BE2C (cell line): ENCODE measurements around the gene LCN2.

Experiments used
- DNase-seq: peaks from one replicate; pipeline ENCODE4 v3.0.0-alpha.2; 2020
- H3K27me3 ChIP-seq: fragments of 250-450 bp; sonication (Bioruptor Pico); 2 replicates; pipeline ENCODE4 v1.5.1; 2020; ENCODE audit warnings: mild to moderate bottlenecking
- H3K36me3 ChIP-seq: fragments of 250-450 bp; sonication (Bioruptor Pico); 2 replicates; pipeline ENCODE4 v1.5.1; 2020; ENCODE audit warnings: mild to moderate bottlenecking
- H3K4me1 ChIP-seq: fragments of 250-450 bp; sonication (Bioruptor Pico); 2 replicates; pipeline ENCODE4 v1.5.1; 2020
- H3K4me3 ChIP-seq: 2 replicates; pipeline ENCODE4 v1.5.1; 2011; ENCODE audit warnings: low read depth, low read length
- H3K9me3 ChIP-seq: fragments of 250-450 bp; sonication (Bioruptor Pico); 2 replicates; pipeline ENCODE4 v1.5.1; 2020
- TF ChIP-seq, protein P1 (sequence below): IDR thresholded peaks from 2 replicates; pipeline ENCODE4 v1.5.1; 2012; ENCODE audit warnings: mild to moderate bottlenecking, low read depth, low read length

LCN2 gene

DNA sequence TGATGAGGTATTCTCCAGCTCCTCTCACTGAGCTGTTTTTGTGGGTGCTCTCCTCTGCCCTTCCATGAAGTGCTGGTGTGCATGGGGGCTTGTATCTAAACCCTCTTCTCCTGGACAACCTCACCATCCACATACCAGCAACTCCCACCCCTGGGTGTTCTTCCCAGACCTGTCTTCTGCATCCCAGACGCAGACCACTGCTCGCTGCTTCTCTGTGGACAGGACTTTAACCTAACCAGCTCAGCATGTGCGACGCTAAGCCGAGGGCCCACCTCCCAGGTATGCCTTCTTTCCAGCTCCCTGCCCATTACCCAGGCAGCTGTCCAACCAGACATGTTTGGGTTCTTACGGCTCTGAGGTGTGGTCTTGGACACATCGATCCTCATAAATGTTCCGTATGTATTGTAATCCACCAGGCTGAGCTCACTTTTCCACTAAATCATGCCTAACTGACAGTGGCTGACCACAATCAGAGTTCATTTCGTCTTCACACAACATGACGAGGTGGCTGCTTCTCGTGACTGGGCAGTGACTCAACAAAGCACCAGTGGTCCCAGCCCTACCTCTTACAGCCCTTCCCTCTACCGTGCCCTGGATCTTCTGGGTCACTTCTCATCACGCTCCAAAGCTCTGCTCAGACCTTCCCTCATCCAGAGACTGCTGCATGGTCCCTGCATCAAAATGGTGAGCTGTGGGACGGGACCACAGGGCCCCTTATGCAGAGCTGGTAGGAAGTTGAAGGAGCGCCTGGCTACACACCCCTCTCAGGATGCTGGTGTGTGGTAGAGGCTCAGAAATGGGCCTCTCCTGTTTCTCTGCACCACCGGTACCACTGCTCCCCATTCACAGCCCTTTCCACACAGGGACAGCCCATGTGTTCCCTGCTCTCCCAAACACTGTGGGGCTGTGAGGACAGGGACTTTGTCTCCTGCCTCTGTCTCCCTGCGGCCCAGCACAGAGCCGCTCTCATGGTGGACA lies 12.1 kb upstream of the LCN2 start:
- no peaks in the 10 kb centered on the region for H3K9me3 ChIP-seq
- DNase-seq: no peak
- peaks cover 1% of the 10 kb centered on the region for H3K4me1 ChIP-seq
- no peak overlapping the region for H3K4me3 ChIP-seq
- H3K27me3 ChIP-seq: no peaks in the 10 kb centered on the region
- H3K36me3 ChIP-seq: no peaks in the 10 kb centered on the region
- TF ChIP-seq, protein P1, sequence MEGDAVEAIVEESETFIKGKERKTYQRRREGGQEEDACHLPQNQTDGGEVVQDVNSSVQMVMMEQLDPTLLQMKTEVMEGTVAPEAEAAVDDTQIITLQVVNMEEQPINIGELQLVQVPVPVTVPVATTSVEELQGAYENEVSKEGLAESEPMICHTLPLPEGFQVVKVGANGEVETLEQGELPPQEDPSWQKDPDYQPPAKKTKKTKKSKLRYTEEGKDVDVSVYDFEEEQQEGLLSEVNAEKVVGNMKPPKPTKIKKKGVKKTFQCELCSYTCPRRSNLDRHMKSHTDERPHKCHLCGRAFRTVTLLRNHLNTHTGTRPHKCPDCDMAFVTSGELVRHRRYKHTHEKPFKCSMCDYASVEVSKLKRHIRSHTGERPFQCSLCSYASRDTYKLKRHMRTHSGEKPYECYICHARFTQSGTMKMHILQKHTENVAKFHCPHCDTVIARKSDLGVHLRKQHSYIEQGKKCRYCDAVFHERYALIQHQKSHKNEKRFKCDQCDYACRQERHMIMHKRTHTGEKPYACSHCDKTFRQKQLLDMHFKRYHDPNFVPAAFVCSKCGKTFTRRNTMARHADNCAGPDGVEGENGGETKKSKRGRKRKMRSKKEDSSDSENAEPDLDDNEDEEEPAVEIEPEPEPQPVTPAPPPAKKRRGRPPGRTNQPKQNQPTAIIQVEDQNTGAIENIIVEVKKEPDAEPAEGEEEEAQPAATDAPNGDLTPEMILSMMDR: no peak

DNA sequence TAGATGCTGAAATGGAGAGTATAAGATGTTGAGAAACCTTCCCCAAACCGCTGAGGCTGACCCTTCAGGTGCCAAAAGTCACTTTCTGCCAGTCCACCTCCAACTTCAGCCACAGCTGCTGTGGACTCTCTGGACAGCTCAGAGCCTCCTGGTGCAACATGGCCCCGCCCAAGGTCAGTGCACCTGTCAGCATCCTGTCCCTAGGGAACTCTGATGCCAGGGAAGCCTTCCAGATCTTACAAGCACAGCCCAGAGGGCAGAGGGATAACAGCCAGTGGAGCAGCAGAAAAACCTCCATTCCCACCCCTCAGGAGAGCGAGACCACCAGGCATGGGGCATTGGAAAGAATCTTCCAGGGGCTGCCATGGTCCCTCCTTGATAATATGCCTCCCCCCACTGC lies 11.3 kb upstream of the LCN2 start:
- H3K27me3 ChIP-seq: no peaks in the 10 kb centered on the region
- DNase-seq: no peak
- no peaks in the 10 kb centered on the region for H3K4me1 ChIP-seq
- no peak overlapping the region for H3K4me3 ChIP-seq
- H3K9me3 ChIP-seq: no peaks in the 10 kb centered on the region
- TF ChIP-seq, protein P1: no peak
- no peaks in the 10 kb centered on the region for H3K36me3 ChIP-seq

DNA sequence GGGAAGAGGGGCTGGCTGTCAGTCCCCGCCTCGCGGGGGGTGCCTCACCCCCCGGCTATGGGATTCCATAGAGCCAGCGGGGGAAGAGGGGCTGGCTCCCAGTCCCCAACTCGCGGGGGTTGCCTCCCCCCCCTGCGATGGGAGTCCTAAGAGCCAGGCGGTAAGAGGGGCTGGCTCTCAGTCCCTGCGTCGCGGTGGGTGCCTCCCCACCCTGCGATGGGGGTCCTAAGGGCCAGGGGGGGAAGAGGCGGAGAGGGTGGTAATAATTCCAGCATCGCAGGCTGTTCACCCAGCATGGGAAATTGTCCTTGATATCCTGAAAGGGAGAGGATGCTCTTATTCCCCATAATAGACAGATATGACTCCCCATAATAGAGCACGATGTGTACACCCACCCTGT lies 9.6 kb upstream of the LCN2 start:
- TF ChIP-seq, protein P1: no peak
- no peaks in the 10 kb centered on the region for H3K36me3 ChIP-seq
- H3K27me3 ChIP-seq: no peaks in the 10 kb centered on the region
- no peak for DNase-seq
- no peaks in the 10 kb centered on the region for H3K4me1 ChIP-seq
- no peaks in the 10 kb centered on the region for H3K9me3 ChIP-seq
- H3K4me3 ChIP-seq: no peak overlapping the region

DNA sequence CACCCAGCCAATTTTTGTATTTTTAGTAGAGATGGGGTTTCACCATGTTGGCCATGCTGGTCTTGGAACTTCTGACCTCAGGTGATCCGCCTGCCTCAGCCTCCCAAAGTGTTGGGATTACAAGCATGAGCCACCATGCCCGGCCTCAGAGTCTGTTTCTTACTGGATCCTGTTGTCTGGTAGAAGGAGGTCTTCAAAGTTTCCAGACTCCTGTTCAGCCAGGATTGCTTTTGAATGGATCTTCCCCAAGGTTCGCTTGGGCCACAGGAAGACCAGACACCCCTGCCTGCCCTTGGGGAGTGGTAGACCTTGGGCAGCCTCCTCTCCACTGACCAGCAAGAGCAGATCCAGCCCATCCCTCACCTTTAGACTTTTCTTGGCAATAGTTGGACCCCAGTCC lies 7.6 kb upstream of the LCN2 start:
- DNase-seq: no peak

DNA sequence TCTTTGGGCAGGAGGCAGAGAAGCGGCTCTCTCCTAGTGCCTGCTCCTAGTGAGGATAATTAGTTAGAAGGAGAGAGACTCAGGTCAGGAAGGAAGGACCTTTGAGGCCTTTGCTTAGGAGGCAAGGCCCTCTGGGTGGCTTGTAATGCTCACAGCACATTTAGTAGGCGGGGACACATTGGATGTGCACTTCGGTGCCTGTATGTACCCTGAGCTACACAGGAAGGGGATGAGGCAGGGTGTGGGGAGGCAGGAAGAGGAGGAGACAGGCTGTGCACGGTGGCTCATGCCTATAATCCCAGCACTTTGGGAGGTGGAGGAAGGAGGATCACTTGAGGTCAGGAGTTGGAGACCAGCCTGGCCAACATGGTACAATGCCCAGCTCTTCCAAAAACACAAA lies 7.2 kb upstream of the LCN2 start:
- Histone ChIP-seq H3K4me1 (no peaks in the 10 kb centered on the region), H3K27me3 (no peaks in the 10 kb centered on the region), H3K9me3 (no peaks in the 10 kb centered on the region), H3K4me3 (no peak overlapping the region), H3K36me3 (no peaks in the 10 kb centered on the region)
- no peak for DNase-seq
- TF ChIP-seq, protein P1: no peak

More for the DNA sequence above, 7.6 kb upstream of the LCN2 start:
- TF ChIP-seq, protein P1: no peak
- Histone ChIP-seq H3K9me3 (no peaks in the 10 kb centered on the region), H3K4me3 (no peak overlapping the region), H3K27me3 (no peaks in the 10 kb centered on the region), H3K4me1 (no peaks in the 10 kb centered on the region), H3K36me3 (no peaks in the 10 kb centered on the region)

DNA sequence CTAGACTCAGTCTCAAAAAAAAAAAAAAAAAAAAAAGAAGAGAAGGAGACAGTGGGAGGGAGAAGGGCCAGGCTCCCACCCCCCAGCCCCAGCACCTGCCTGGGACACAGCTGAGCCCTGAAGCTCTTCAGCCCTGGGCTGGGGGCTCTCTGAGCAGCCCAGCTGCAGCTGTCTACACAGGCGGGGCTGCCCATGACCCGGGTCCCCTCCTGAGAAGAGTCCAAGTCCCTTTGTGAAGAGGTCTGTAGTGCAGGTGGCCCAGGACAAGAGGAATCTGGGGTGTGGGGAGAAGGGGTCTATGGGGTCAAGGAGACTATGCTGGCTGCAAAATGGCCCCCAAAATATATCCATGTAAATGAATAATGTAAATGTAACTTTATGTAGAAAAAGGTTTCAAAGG lies 6.7 kb upstream of the LCN2 start:
- TF ChIP-seq, protein P1: no peak
- Histone ChIP-seq H3K36me3 (no peaks in the 10 kb centered on the region), H3K4me1 (no peaks in the 10 kb centered on the region), H3K9me3 (no peaks in the 10 kb centered on the region), H3K27me3 (no peaks in the 10 kb centered on the region), H3K4me3 (no peak overlapping the region)
- DNase-seq: no peak
